ENCODE measurements around the gene IFT88. TPM values are rescaled to one million over a fixed set of nuclear protein-coding genes. Genes with fewer than 3 reads are reported as not detected.

The IFT88 gene
- polyA plus RNA-seq, 1 experiment: 3.8 TPM

DNA sequence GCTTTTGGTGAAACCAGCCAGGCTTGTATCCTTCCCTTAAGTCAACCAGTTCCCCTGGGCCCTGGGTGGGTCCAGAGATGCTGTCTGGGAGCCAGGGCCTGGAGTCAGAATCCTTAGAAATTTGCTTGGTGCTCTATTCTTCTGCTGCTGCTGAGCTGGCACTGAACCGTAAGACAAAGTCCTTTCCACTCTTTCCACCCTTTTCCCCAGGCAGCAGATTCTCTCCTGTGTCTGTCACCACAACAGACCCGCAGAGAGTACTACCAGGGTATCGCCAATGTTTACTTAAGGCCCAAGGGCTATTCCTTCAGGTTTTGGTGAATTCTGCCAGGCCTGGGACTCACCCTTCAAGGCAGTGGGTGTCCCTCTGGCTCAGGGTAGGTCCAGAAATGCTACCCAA lies 12.2 kb downstream of the IFT88 start:
- Histone ChIP-seq H3K4me3 (ENCODE audit: low read depth, low read length) (no peak overlapping the region), H3K36me3 (ENCODE audit: control insufficient read depth, insufficient read depth, low read length) (peaks cover 4% of the 10 kb centered on the region; the same call in 1 of the 2 replicates), H3K27me3 (ENCODE audit: control insufficient read depth, insufficient read depth, low read length) (no peaks in the 10 kb centered on the region)
- ChIA-PET CTCF (interaction anchor here (0.6 kb wide), 1 partner anchor 40 kb away, joined by 3 read pairs; no protein-coding TSS in a partner anchor), POLR2A (no interaction called here)
- TF ChIP-seq, protein P1, sequence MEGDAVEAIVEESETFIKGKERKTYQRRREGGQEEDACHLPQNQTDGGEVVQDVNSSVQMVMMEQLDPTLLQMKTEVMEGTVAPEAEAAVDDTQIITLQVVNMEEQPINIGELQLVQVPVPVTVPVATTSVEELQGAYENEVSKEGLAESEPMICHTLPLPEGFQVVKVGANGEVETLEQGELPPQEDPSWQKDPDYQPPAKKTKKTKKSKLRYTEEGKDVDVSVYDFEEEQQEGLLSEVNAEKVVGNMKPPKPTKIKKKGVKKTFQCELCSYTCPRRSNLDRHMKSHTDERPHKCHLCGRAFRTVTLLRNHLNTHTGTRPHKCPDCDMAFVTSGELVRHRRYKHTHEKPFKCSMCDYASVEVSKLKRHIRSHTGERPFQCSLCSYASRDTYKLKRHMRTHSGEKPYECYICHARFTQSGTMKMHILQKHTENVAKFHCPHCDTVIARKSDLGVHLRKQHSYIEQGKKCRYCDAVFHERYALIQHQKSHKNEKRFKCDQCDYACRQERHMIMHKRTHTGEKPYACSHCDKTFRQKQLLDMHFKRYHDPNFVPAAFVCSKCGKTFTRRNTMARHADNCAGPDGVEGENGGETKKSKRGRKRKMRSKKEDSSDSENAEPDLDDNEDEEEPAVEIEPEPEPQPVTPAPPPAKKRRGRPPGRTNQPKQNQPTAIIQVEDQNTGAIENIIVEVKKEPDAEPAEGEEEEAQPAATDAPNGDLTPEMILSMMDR (IDR thresholded peaks at IDR 0.05; ENCODE audit: insufficient read depth, low read depth, low read length): no peak
- no peak for DNase-seq (ENCODE audit: low read depth)

DNA sequence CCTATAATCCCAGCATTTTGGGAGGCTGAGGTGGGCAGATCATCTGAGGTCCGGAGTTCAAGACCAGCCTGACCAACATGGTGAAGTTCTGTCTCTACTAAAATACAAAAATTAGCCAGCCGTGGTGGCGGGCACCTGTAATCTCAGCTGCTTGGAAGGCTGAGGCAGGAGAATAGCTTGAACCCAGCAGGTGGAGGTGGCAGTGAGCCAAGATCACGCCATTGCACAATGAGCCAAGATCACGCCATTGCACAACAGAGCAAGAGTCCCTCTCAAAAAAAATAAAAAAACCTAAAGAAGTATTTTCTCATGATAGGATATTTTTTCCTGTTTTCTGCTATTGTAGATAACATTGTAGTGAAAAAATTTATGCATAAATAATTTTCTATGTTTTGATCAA lies 13.3 kb downstream of the IFT88 start:
- ChIA-PET POLR2A (no interaction called here), CTCF (no interaction called here)
- H3K27me3 ChIP-seq (ENCODE audit: control insufficient read depth, insufficient read depth, low read length): no peaks in the 10 kb centered on the region

DNA sequence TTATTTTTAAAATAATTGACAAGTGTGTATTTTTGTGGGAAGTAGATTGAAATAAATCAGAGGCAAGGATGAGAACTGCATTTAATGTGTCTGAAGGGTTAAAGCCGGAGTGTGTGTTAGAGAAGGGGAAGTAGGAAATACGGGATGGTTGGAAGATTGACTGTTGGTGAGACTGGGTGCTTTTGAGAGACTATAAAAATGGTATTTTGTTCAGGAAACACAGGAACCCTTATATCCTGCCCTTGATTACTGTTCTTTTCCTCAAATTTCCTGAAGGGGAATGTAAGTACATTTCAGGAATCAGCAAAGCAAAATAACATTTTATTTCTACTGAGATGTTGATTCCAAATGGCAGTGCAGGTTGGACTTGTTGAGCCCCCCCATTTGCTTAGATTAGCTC lies 15.1 kb downstream of the IFT88 start:
- no peaks in the 10 kb centered on the region for H3K27me3 ChIP-seq (ENCODE audit: control insufficient read depth, insufficient read depth, low read length)
- ChIA-PET POLR2A (no interaction called here), CTCF (no interaction called here)
- no peak overlapping the region for H3K4me3 ChIP-seq (ENCODE audit: low read depth, low read length)
- TF ChIP-seq, protein P1 (IDR thresholded peaks at IDR 0.05; ENCODE audit: insufficient read depth, low read depth, low read length): no peak
- DNase-seq (ENCODE audit: low read depth): no peak
- peaks cover 6% of the 10 kb centered on the region; the same call in 1 of the 2 replicates for H3K36me3 ChIP-seq (ENCODE audit: control insufficient read depth, insufficient read depth, low read length)

More for the DNA sequence above, 13.3 kb downstream of the IFT88 start:
- Histone ChIP-seq H3K36me3 (ENCODE audit: control insufficient read depth, insufficient read depth, low read length) (peaks cover 6% of the 10 kb centered on the region; the same call in 1 of the 2 replicates), H3K4me3 (ENCODE audit: low read depth, low read length) (no peak overlapping the region)
- TF ChIP-seq, protein P1 (IDR thresholded peaks at IDR 0.05; ENCODE audit: insufficient read depth, low read depth, low read length): no peak
- DNase-seq (ENCODE audit: low read depth): no peak

DNA sequence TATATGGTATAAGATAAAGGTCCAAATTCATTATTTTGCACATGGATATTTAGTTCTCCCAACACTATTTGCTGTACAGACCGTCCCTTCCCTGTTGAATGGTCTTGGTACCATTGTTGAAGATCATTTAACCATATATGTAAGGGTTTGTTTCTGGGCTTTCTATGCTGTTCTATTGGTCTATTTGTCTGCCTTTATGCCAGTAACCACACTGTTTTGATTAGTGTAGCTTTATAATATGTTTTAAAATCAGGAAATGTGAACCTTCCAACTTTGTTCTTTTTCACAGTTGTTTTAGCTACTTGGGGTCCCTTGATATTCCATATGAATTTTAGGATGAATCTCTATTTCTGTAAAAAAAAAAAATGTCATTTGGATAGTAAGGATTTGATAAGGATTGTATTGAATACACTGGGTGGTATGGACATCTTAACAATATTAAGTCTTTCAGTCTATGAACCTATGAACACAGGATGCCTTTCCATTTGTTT lies 16.9 kb downstream of the IFT88 start:
- H3K27me3 ChIP-seq (ENCODE audit: control insufficient read depth, insufficient read depth, low read length): no peaks in the 10 kb centered on the region
- DNase-seq (ENCODE audit: low read depth): no peak
- no peak overlapping the region for H3K4me3 ChIP-seq (ENCODE audit: low read depth, low read length)
- CTCF ChIA-PET: interaction anchor here (0.6 to 1.2 kb wide), 2 partner anchors 10 to 700 kb away, joined by 3 to 4 read pairs; no protein-coding TSS in a partner anchor
- TF ChIP-seq, protein P1 (IDR thresholded peaks at IDR 0.05; ENCODE audit: insufficient read depth, low read depth, low read length): no peak
- H3K36me3 ChIP-seq (ENCODE audit: control insufficient read depth, insufficient read depth, low read length): peaks cover 6% of the 10 kb centered on the region; the same call in 1 of the 2 replicates
- POLR2A ChIA-PET: no interaction called here

DNA sequence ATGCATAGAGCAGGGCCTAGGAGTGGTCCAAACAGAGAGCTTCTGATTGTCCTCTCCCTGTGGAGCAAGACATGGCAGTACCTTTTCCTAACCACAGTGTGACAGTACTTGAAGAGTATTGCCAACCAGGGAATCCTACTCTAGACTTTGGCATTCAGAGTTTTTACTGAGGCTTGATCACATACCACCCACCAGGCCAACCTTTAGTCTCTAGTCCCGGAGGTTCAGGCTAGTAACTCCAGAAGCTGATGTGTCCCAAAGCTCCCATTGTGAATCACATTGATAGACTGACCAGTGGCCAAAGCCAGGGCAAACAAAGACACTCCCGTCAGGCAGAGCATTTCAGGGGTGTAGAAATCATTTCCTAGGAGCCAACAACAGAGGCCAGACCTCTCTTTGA lies 18.4 kb downstream of the IFT88 start:
- Histone ChIP-seq H3K27me3 (ENCODE audit: control insufficient read depth, insufficient read depth, low read length) (no peaks in the 10 kb centered on the region), H3K4me3 (ENCODE audit: low read depth, low read length) (no peak overlapping the region), H3K36me3 (ENCODE audit: control insufficient read depth, insufficient read depth, low read length) (peaks cover 2% of the 10 kb centered on the region; the same call in 1 of the 2 replicates)
- TF ChIP-seq, protein P1 (IDR thresholded peaks at IDR 0.05; ENCODE audit: insufficient read depth, low read depth, low read length): no peak
- DNase-seq (ENCODE audit: low read depth): no peak
- POLR2A ChIA-PET: no interaction called here
- CTCF ChIA-PET: interaction anchor here (0.5 to 1.2 kb wide), 2 partner anchors 8 to 285 kb away, joined by 3 read pairs; no protein-coding TSS in a partner anchor
